GM12878 (cell line): ENCODE results near the gene NR1I3. TPM values are rescaled to one million over a fixed set of nuclear protein-coding genes. Genes with fewer than 3 reads are reported as not detected.

Source experiments
- ATAC-seq: fragments of 200-7000 bp; cut with Tn5 transposase; 3 replicates; pipeline ENCODE4 v1.9.1; 2020; ENCODE audit warnings: mild to moderate bottlenecking, moderate library complexity
- BruUV-seq: library from RNA; stranded (reverse); fragments of 400-500 nt; replicated peaks from 2 replicates; lab custom pipeline; 2021; lab: Mats Ljungman, UMichigan
- CTCF ChIA-PET: fragments of 300-600 bp; sonication (Branson Sonifier 250); formaldehyde crosslinking; extraction: SDS; loops from one replicate; lab custom pipeline; 2021; ENCODE audit warnings: inconsistent platforms; lab: Yijun Ruan, JAX
- POLR2A ChIA-PET: fragments of 350-600 bp; formaldehyde crosslinking; extraction: SDS; loops from one replicate; lab custom pipeline; 2021; ENCODE audit warnings: inconsistent platforms; lab: Charles Lee
- RAD21 ChIA-PET: fragments of 300-600 bp; sonication (Branson Sonifier 250); formaldehyde crosslinking; loops from one replicate; lab custom pipeline; 2023; ENCODE audit warnings: antibody characterized with exemption; ENCODE audit not compliant: unreplicated experiment; lab: Charles Lee
- SMC1A ChIA-PET: fragments of 300-600 bp; sonication (Branson Sonifier 250); formaldehyde crosslinking; loops from one replicate; lab custom pipeline; 2023; ENCODE audit not compliant: unreplicated experiment, uncharacterized antibody; lab: Charles Lee
- DNase-seq: peaks from one replicate; pipeline ENCODE4 v3.0.0-alpha.2; 2011; ENCODE audit warnings: low read depth, low spot score
- FAIRE-seq: peaks from 3 replicates; lab custom pipeline; 2011; peaks lifted over from hg19 to GRCh38; lab: Jason Lieb, UNC
- H2AFZ ChIP-seq: 2 replicates; pipeline ENCODE4 v1.6.0; 2011; ENCODE audit warnings: low read depth, low read length, control low read depth; ENCODE audit not compliant: control insufficient read depth
- H3K27ac ChIP-seq: 2 replicates; pipeline ENCODE4 v1.5.1; 2011; ENCODE audit warnings: control low read depth; ENCODE audit not compliant: control insufficient read depth, insufficient read depth
- H3K27me3 ChIP-seq, 2 experiments: replicated peaks in 1 of 2; 2 replicates each; pipeline versions ENCODE4 v1.6.0 to v1.6.1; 2011; ENCODE audit warnings: low read length in 1 of 2; ENCODE audit not compliant: control insufficient read depth in 2 of 2, insufficient read depth in 2 of 2
- H3K36me3 ChIP-seq, 2 experiments: 2 replicates each; pipeline ENCODE4 v1.5.1; 2011; ENCODE audit warnings: low read length in 1 of 2; ENCODE audit not compliant: control insufficient read depth in 2 of 2, insufficient read depth in 2 of 2
- H3K4me1 ChIP-seq: 2 replicates; pipeline ENCODE4 v1.6.1; 2011; ENCODE audit warnings: mild to moderate bottlenecking, low read length, moderate library complexity, mixed read lengths; ENCODE audit not compliant: control insufficient read depth, insufficient read depth
- H3K4me2 ChIP-seq: 2 replicates; pipeline ENCODE4 v1.6.0; 2011; ENCODE audit warnings: control low read depth; ENCODE audit not compliant: control insufficient read depth, insufficient read depth
- H3K4me3 ChIP-seq: fragments of 200-600 bp; sonication (generic); 2 replicates; pipeline ENCODE4 v1.5.1; 2016
- H3K79me2 ChIP-seq: 2 replicates; pipeline ENCODE4 v1.6.0; 2011; ENCODE audit warnings: low read length; ENCODE audit not compliant: control insufficient read depth, insufficient read depth
- H3K9ac ChIP-seq: 2 replicates; pipeline ENCODE4 v1.8.0; 2011; ENCODE audit warnings: low read length, control low read depth, mixed read lengths; ENCODE audit not compliant: control insufficient read depth, insufficient read depth
- H3K9me3 ChIP-seq: replicated peaks from 3 replicates; pipeline ENCODE4 v1.5.1; 2011; ENCODE audit warnings: mild to moderate bottlenecking, low read length; ENCODE audit not compliant: control insufficient read depth, insufficient read depth
- H4K20me1 ChIP-seq: 2 replicates; pipeline ENCODE4 v1.6.0; 2011; ENCODE audit not compliant: control insufficient read depth, insufficient read depth
- CBX5 ChIP-seq: sonication (generic); IDR thresholded peaks from 2 replicates; pipeline ENCODE4 v1.6.1; 2016; ENCODE audit warnings: low read depth, moderate library complexity, mild to moderate bottlenecking, inconsistent platforms
- ELK1 ChIP-seq: IDR thresholded peaks from 2 replicates; pipeline ENCODE4 v1.6.1; 2012; ENCODE audit warnings: low read depth, low read length, improper control_type of control experiment
- ETV6 ChIP-seq, 2 experiments: fragments of 450-650 bp in 1 of 2; IDR thresholded peaks in 1 of 2; conservative IDR thresholded peaks in 1 of 2; 2 replicates each; pipeline ENCODE4 v1.6.1; 2014; ENCODE audit warnings: antibody characterized with exemption in 1 of 2, borderline replicate concordance in 1 of 2, low read depth in 1 of 2, mild to moderate bottlenecking in 1 of 2, moderate library complexity in 1 of 2
- FOXM1 ChIP-seq: IDR thresholded peaks from 2 replicates; pipeline ENCODE4 v1.6.1; 2012; ENCODE audit warnings: low read depth, mild to moderate bottlenecking, inconsistent platforms, low read length, moderate library complexity
- HSF1 ChIP-seq: fragments of 150-350 bp; IDR thresholded peaks from 2 replicates; pipeline ENCODE4 v1.6.1; 2014; ENCODE audit warnings: mild to moderate bottlenecking, low read depth, low read length
- KDM1A ChIP-seq: fragments of 200-600 bp; sonication (generic); IDR thresholded peaks from 2 replicates; pipeline ENCODE4 v1.6.1; 2016; ENCODE audit warnings: borderline replicate concordance
- KLF5 ChIP-seq: fragments of 450-650 bp; IDR thresholded peaks from 2 replicates; pipeline ENCODE4 v1.6.1; 2014; ENCODE audit warnings: mild to moderate bottlenecking; ENCODE audit not compliant: partially characterized antibody
- NFIC ChIP-seq: IDR thresholded peaks from 2 replicates; pipeline ENCODE4 v1.6.1; 2012; ENCODE audit warnings: low read depth, mild to moderate bottlenecking, inconsistent platforms, low read length, moderate library complexity
- NR2C1 ChIP-seq: fragments of 450-650 bp; IDR thresholded peaks from 2 replicates; pipeline ENCODE4 v1.6.1; 2017; ENCODE audit warnings: antibody characterized with exemption, mild to moderate bottlenecking, moderate library complexity
- NRF1 ChIP-seq: conservative IDR thresholded peaks from 2 replicates; pipeline ENCODE4 v1.6.1; 2011; ENCODE audit warnings: mild to moderate bottlenecking, low read depth, low read length, improper control_type of control experiment
- POLR2A ChIP-seq: IDR thresholded peaks from 2 replicates; pipeline ENCODE4 v1.6.1; 2011; ENCODE audit warnings: low read depth, mild to moderate bottlenecking, low read length
- RFX5 ChIP-seq: IDR thresholded peaks from 2 replicates; pipeline ENCODE4 v1.6.1; 2011; ENCODE audit warnings: low read depth, low read length, improper control_type of control experiment
- RUNX3 ChIP-seq: IDR thresholded peaks from 2 replicates; pipeline ENCODE4 v1.6.1; 2012; ENCODE audit warnings: low read length, inconsistent platforms
- SKIL ChIP-seq: fragments of 450-650 bp; IDR thresholded peaks from 2 replicates; pipeline ENCODE4 v1.6.1; 2017; ENCODE audit warnings: mild to moderate bottlenecking, low read depth, inconsistent platforms; ENCODE audit not compliant: poor library complexity, severe bottlenecking
- SPI1 ChIP-seq: IDR thresholded peaks from 2 replicates; pipeline ENCODE4 v1.6.1; 2011; ENCODE audit warnings: low read depth, mild to moderate bottlenecking, low read length, moderate library complexity, borderline replicate concordance; ENCODE audit not compliant: insufficient read depth
- SREBF1 ChIP-seq: IDR thresholded peaks from 2 replicates; pipeline ENCODE4 v1.6.1; 2012; ENCODE audit warnings: mild to moderate bottlenecking, low read length
- STAT3 ChIP-seq: IDR thresholded peaks from 2 replicates; pipeline ENCODE4 v1.6.1; 2011; ENCODE audit warnings: low read depth, low read length, improper control_type of control experiment
- YY1 ChIP-seq: IDR thresholded peaks from 2 replicates; pipeline ENCODE4 v1.6.1; 2011; ENCODE audit warnings: low read depth, mild to moderate bottlenecking, low read length
- ZBED1 ChIP-seq: IDR thresholded peaks from 2 replicates; pipeline ENCODE4 v1.6.1; 2016; ENCODE audit warnings: borderline replicate concordance
- ZNF207 ChIP-seq: fragments of 450-650 bp; IDR thresholded peaks from 2 replicates; pipeline ENCODE4 v1.6.1; 2014; ENCODE audit warnings: antibody characterized with exemption, mild to moderate bottlenecking, borderline replicate concordance
- WGBS: methylation state at CpG from one replicate; pipeline ENCODE4 v1.1.6; 2016; ENCODE audit warnings: low lambda C conversion rate; ENCODE audit not compliant: insufficient replicate concordance, insufficient coverage; ENCODE audit errors: missing lambda C conversion rate; 5-methylcytosine and 5-hydroxymethylcytosine counted together
- in situ Hi-C: fragments of 300-500 bp; cut with MboI; formaldehyde crosslinking; loops from 9 replicates; pipeline ENCODE4 v1.14.3; 2018; ENCODE audit warnings: mixed read lengths
- intact Hi-C: fragments of 100-400 bp; cut with micrococcal nuclease; formaldehyde crosslinking; loops from one replicate; pipeline ENCODE4 v1.14.2; 2022; ENCODE audit not compliant: unreplicated experiment
- polyA plus RNA-seq, 11 experiments: library from polyadenylated mRNA; depleted of rRNA in 4 of 11; unstranded in 6 of 11; stranded (reverse) in 5 of 11; fragments of >200 nt; fragmentation: Nextera tagmentation in 4 of 11; fragmentation: Illumina TruSeq in 1 of 11; extraction: Ambion mirVana in 4 of 11; extraction: Trizol in 1 of 11; gene quantifications; 1 replicate in 1 of 11; 2 replicates in 10 of 11; pipeline versions ENCODE4 v1.2.1 to v1.2.3, GENCODE V29; 2011 to 2016; ENCODE audit warnings: inconsistent platforms in 2 of 11, missing spikeins in 2 of 11, low read depth in 1 of 11
- total RNA-seq, 4 experiments: library from RNA; depleted of rRNA in 3 of 4; stranded (reverse); fragments of >200 nt in 3 of 4; fragmentation: Illumina TruSeq in 1 of 4; extraction: Trizol in 1 of 4; gene quantifications; 2 replicates each; pipeline versions ENCODE4 v1.2.1 to v1.2.3, GENCODE V29; 2013 to 2021

NR1I3 gene
- total and polyA plus RNA-seq, 10 of the 15 experiments (the other 5 are each of a cell fraction or from before 2014, with no cell fraction given) = 0.13 to 0.52 (median 0.24) TPM; not detected in 7

GRCh38 chr1:161190962-161191521 is 47.0 kb downstream of the NR1I3 start:
- no peak overlapping the region for H3K4me3 ChIP-seq
- intact Hi-C loops (no loop called here), in situ Hi-C loops (loop anchor here (10.0 kb wide), 1 partner anchor 554 kb away; the partner anchor contains the start of gene DUSP12)
- ChIA-PET SMC1A (interaction anchor here (0.7 to 5.3 kb wide), 12 partner anchors 9 to 198 kb away, joined by 3 to 55 read pairs (median 6); partner anchors contain the start of genes NDUFS2, PPOX and TOMM40L), CTCF (interaction anchor here (0.7 to 7.0 kb wide), 18 partner anchors 10 to 551 kb away, joined by 3 to 164 read pairs (median 10); partner anchors contain the start of genes APOA2, CFAP126, NDUFS2 and PPOX), POLR2A (interaction anchor here (0.5 to 1.7 kb wide), 4 partner anchors 11 to 236 kb away, joined by 3 to 9 read pairs (median 5); partner anchors contain the start of gene NDUFS2), RAD21 (interaction anchor here (1.2 to 7.2 kb wide), 9 partner anchors 10 to 191 kb away, joined by 3 to 55 read pairs (median 5); partner anchors contain the start of genes APOA2, B4GALT3, NDUFS2 and PPOX)
- BruUV-seq = no TSS peak
- TF ChIP-seq CBX5 (no peak), ETV6 (conservative IDR thresholded peaks at IDR 0.05 in 1 of 2, IDR thresholded peaks at IDR 0.05 in 1 of 2; ENCODE audit: borderline replicate concordance in 1 of 2, low read depth in 1 of 2) (no peak), KDM1A (no peak), ELK1 (no peak), ZNF207 (no peak), YY1 (no peak), POLR2A (no peak), RFX5 (no peak), STAT3 (no peak), NR2C1 (no peak), NFIC (no peak), FOXM1 (no peak), RUNX3 (no peak), SREBF1 (no peak), NRF1 (no peak), SPI1 (no peak), SKIL (no peak), ZBED1 (no peak), HSF1 (no peak), KLF5 (no peak)
- H3K36me3 ChIP-seq = no peaks in the 10 kb centered on the region
- no peaks in the 10 kb centered on the region for H3K79me2 ChIP-seq
- no peak for FAIRE-seq
- H3K27ac ChIP-seq = no peak overlapping the region
- H3K4me2 ChIP-seq = no peak overlapping the region
- WGBS = 79% methylated on average over 20 of the region's 22 CpGs
- H3K9ac ChIP-seq = no peak overlapping the region
- no peak overlapping the region for H2AFZ ChIP-seq
- no peak for DNase-seq
- peaks cover 36% of the 10 kb centered on the region for H3K4me1 ChIP-seq
- H4K20me1 ChIP-seq = no peaks in the 10 kb centered on the region
- no peak for ATAC-seq
- no peaks in the 10 kb centered on the region for H3K9me3 ChIP-seq
- H3K27me3 ChIP-seq = no peaks in the 10 kb centered on the region
